Neural progenitor cell (in vitro differentiated cells): ENCODE data around the gene POU2F2. TPM values are rescaled to one million over a fixed set of nuclear protein-coding genes. Genes with fewer than 3 reads are reported as not detected.

Source experiments
- DNase-seq: peaks from one replicate; pipeline ENCODE4 v3.0.0-alpha.2; 2016; ENCODE audit warnings: low spot score
- H2AFZ ChIP-seq: fragments of 200-600 bp; sonication (generic); replicated peaks from 2 replicates; pipeline ENCODE4 v1.6.1; 2016; ENCODE audit warnings: antibody characterized with exemption
- H3F3A ChIP-seq: fragments of 200-600 bp; sonication (generic); 2 replicates; pipeline ENCODE4 v1.6.1; 2016; ENCODE audit warnings: antibody characterized with exemption, low read depth
- H3K27ac ChIP-seq: fragments of 200-600 bp; sonication (generic); 2 replicates; pipeline ENCODE4 v1.5.1; 2016; ENCODE audit warnings: mild to moderate bottlenecking
- H3K27me3 ChIP-seq: fragments of 200-600 bp; sonication (generic); 2 replicates; pipeline ENCODE4 v1.6.1; 2016; ENCODE audit warnings: mild to moderate bottlenecking, moderate library complexity
- H3K36me3 ChIP-seq: fragments of 200-600 bp; sonication (generic); 2 replicates; pipeline ENCODE4 v1.5.1; 2016
- H3K4me1 ChIP-seq: fragments of 200-600 bp; sonication (generic); 2 replicates; pipeline ENCODE4 v1.6.1; 2016; ENCODE audit warnings: mixed run types
- H3K4me2 ChIP-seq: fragments of 200-600 bp; sonication (generic); 2 replicates; pipeline ENCODE4 v1.6.1; 2016
- H3K4me3 ChIP-seq: fragments of 200-600 bp; sonication (generic); 2 replicates; pipeline ENCODE4 v1.5.1; 2016
- H3K79me2 ChIP-seq: fragments of 200-600 bp; sonication (generic); 2 replicates; pipeline ENCODE4 v1.6.1; 2016; ENCODE audit warnings: low read depth
- H3K9ac ChIP-seq: fragments of 200-600 bp; sonication (generic); 2 replicates; pipeline ENCODE4 v1.6.1; 2016
- H3K9me3 ChIP-seq: fragments of 200-600 bp; sonication (generic); 2 replicates; pipeline ENCODE4 v1.5.1; 2016; ENCODE audit warnings: low read depth
- H4K20me1 ChIP-seq: fragments of 200-600 bp; sonication (generic); 2 replicates; pipeline ENCODE4 v1.6.1; 2016; ENCODE audit warnings: low read depth
- H3K27ac Mint-ChIP-seq: 3 replicates; pipeline ENCODE4 v1.8.0; 2021; ENCODE audit warnings: mixed read lengths
- H3K27me3 Mint-ChIP-seq: 2 replicates; pipeline ENCODE4 v1.8.0; 2022; ENCODE audit warnings: low read depth, mild to moderate bottlenecking, inconsistent platforms, moderate library complexity, mixed read lengths; ENCODE audit not compliant: insufficient read depth
- H3K36me3 Mint-ChIP-seq: 3 replicates; pipeline ENCODE4 v1.8.0; 2021; ENCODE audit warnings: mixed read lengths
- H3K4me1 Mint-ChIP-seq: 3 replicates; pipeline ENCODE4 v1.8.0; 2021; ENCODE audit warnings: mixed read lengths
- H3K4me3 Mint-ChIP-seq: 3 replicates; pipeline ENCODE4 v1.8.0; 2021; ENCODE audit warnings: mild to moderate bottlenecking, moderate library complexity, mixed read lengths
- H3K9me3 Mint-ChIP-seq: 3 replicates; pipeline ENCODE4 v1.8.0; 2020; ENCODE audit warnings: mixed read lengths
- EZH2 ChIP-seq: fragments of 200-600 bp; sonication (generic); IDR thresholded peaks from 2 replicates; pipeline ENCODE4 v1.6.1; 2017; ENCODE audit warnings: antibody characterized with exemption, mild to moderate bottlenecking, moderate library complexity
- EZH2phosphoT487 ChIP-seq: fragments of 200-600 bp; sonication (generic); IDR thresholded peaks from 2 replicates; pipeline ENCODE4 v1.6.1; 2017; ENCODE audit warnings: antibody characterized with exemption
- total RNA-seq: library from RNA; depleted of rRNA; stranded (reverse); fragments of >200 nt; gene quantifications from 2 replicates; pipeline ENCODE4 v1.2.3, GENCODE V29; 2015; ENCODE audit warnings: low replicate concordance
- TF ChIP-seq, protein P1 (sequence below): fragments of 200-600 bp; sonication (generic); IDR thresholded peaks from 2 replicates; pipeline ENCODE4 v1.5.1; 2017; ENCODE audit warnings: antibody characterized with exemption, mild to moderate bottlenecking

Gene POU2F2
- total RNA-seq, 1 donor from 2014 or later = 0.69 TPM

DNA sequence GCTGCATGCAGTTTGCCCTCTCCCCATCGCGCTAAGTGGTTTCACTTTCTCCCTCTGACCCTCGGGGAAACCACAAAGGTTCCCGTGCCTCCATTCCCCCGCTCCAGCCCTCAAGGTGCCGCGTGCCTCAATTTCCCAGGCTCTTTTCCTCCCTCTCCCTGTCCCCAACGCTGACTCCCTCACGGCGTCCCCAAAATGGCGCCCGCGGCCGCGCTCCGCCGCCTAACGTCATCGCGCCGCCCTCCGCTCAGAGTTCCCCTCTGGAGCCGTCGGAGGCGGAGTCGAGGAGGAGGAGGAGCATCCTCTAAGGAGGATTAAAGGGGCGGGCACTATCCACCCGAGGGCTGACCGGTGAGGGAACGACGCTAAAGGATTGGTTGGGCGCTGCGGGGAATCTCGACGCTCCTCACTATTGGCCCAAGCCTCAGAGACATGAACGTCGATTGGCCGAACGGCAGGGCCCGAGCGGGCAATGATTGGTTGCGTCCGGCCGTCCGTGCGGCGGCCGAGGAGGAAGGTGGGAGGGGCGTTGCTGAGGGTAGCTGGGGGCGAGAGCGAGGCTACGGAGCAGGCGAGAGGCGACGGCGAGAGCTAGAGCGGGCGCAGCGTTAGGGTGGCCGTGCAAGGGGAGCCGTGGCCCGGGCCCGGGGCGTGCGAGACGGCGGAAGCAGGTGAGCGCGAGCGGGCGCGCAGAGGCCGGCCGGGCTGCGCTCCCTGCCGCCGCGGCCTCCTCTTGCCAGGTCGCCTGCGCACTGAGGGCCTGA lies 56.4 kb downstream of the POU2F2 start, which contains the start of gene ZNF574:
TSS of gene ZNF574 (plus strand) at position 551 of the 764 bp plus-strand sequence. CDS start 2,441 bp downstream, outside the sequence.
- peak; percentile 100 for DNase-seq
- peaks cover 39% of the 10 kb centered on the region for H3K4me1 Mint-ChIP-seq
- Histone ChIP-seq H3K4me3 (peak within 1 kb of the TSS; percentile 76), H3K79me2 (peaks cover 50% of the 10 kb centered on the region), H3K9me3 (no peaks in the 10 kb centered on the region), H2AFZ (peak within 1 kb of the TSS; percentile 93), H3F3A (peaks cover 9% of the 10 kb centered on the region), H3K4me1 (peaks cover 12% of the 10 kb centered on the region), H4K20me1 (peaks cover 44% of the 10 kb centered on the region), H3K27ac (peak within 1 kb of the TSS; percentile 90), H3K4me2 (peak within 1 kb of the TSS; percentile 96), H3K36me3 (no peaks in the 10 kb centered on the region), H3K9ac (peak within 1 kb of the TSS; percentile 91), H3K27me3 (no peaks in the 10 kb centered on the region)
- no peaks in the 10 kb centered on the region for H3K9me3 Mint-ChIP-seq
- H3K4me3 Mint-ChIP-seq = peak within 1 kb of the TSS; percentile 99
- peaks cover 16% of the 10 kb centered on the region for H3K36me3 Mint-ChIP-seq
- peak within 1 kb of the TSS; percentile 98 for H3K27ac Mint-ChIP-seq
- H3K27me3 Mint-ChIP-seq = peaks cover 5% of the 10 kb centered on the region
- TF ChIP-seq EZH2phosphoT487 (no peak), EZH2 (no peak)
- TF ChIP-seq, protein P1, sequence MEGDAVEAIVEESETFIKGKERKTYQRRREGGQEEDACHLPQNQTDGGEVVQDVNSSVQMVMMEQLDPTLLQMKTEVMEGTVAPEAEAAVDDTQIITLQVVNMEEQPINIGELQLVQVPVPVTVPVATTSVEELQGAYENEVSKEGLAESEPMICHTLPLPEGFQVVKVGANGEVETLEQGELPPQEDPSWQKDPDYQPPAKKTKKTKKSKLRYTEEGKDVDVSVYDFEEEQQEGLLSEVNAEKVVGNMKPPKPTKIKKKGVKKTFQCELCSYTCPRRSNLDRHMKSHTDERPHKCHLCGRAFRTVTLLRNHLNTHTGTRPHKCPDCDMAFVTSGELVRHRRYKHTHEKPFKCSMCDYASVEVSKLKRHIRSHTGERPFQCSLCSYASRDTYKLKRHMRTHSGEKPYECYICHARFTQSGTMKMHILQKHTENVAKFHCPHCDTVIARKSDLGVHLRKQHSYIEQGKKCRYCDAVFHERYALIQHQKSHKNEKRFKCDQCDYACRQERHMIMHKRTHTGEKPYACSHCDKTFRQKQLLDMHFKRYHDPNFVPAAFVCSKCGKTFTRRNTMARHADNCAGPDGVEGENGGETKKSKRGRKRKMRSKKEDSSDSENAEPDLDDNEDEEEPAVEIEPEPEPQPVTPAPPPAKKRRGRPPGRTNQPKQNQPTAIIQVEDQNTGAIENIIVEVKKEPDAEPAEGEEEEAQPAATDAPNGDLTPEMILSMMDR = no peak

DNA sequence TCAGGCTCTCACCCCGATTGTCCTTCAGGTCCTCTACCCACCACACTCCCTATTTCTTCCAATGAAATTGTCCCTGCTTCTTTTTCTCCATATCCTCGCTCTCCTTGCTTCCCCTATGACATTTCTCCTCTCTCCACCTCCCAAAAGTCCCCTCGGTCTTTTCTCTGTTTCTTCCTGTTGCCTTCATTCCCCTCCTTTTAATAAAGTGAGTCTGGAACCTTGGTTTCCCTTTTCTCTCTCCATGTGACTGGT lies 57.0 kb downstream of the POU2F2 start:
- Mint-ChIP-seq H3K4me1 (peaks cover 44% of the 10 kb centered on the region), H3K36me3 (peaks cover 16% of the 10 kb centered on the region), H3K27me3 (peaks cover 5% of the 10 kb centered on the region), H3K4me3 (peak overlapping the region; percentile 99), H3K27ac (peak overlapping the region; percentile 98), H3K9me3 (no peaks in the 10 kb centered on the region)
- TF ChIP-seq EZH2 = no peak
- no peak for TF ChIP-seq EZH2phosphoT487
- TF ChIP-seq, protein P1 = no peak
- Histone ChIP-seq H3K4me1 (peaks cover 17% of the 10 kb centered on the region), H3K4me2 (peak overlapping the region; percentile 87), H3K27ac (peak overlapping the region; percentile 90), H3F3A (peaks cover 10% of the 10 kb centered on the region), H3K36me3 (no peaks in the 10 kb centered on the region), H3K79me2 (peaks cover 51% of the 10 kb centered on the region), H3K27me3 (no peaks in the 10 kb centered on the region), H3K9ac (peak overlapping the region; percentile 91), H2AFZ (peak overlapping the region; percentile 93), H3K9me3 (no peaks in the 10 kb centered on the region), H4K20me1 (peaks cover 38% of the 10 kb centered on the region), H3K4me3 (peak overlapping the region; percentile 60)
- DNase-seq = no peak

DNA sequence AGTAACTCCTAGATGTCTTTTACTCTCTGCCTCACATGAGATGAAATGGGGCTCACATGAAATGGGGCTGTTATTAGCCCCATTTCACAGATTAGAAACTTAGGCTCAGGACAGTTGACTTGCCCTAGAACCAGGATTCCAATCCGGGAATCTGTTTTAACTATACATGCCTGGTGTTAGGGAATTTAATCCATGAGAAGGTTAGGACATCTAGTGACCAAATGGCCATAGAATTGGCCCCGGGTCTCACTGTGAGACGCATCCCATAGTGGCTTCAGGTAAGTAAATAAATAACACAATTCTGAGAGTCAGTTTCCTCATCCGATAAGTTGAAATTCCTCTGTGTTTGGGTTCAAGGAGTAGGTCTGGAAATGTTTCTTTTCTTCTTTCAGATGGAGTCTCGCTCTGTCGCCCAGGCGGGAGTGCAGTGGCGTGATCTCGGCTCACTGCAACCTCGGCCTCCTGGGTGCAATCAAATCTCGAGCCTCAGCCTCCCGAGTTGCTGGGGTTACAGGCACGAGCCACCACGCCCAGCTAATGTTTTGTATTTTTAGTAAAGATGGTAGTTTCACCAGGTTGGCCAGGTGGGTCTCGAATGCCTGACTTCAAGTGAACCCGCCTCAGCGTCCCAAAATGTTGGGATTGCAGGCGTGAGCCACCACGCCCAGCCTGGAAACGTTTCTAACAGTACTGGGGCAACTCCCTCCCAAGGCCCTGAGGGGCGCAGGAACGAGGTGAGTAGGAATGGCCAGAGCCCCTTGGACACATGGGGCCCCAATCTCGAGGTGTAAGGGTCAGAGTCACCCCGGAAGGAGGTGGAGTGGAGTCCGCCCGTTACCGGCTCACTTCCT lies 57.5 kb downstream of the POU2F2 start:
- Mint-ChIP-seq H3K27ac (peak overlapping the region; percentile 98), H3K36me3 (peaks cover 16% of the 10 kb centered on the region), H3K9me3 (no peaks in the 10 kb centered on the region), H3K4me1 (peaks cover 45% of the 10 kb centered on the region), H3K27me3 (peaks cover 5% of the 10 kb centered on the region), H3K4me3 (peak overlapping the region; percentile 99)
- Histone ChIP-seq H3K27me3 (no peaks in the 10 kb centered on the region), H3K9ac (peak overlapping the region; percentile 91), H2AFZ (peak overlapping the region; percentile 93), H3K4me3 (peak overlapping the region; percentile 60), H4K20me1 (peaks cover 33% of the 10 kb centered on the region), H3K4me2 (peak overlapping the region; percentile 87), H3K4me1 (peaks cover 21% of the 10 kb centered on the region), H3K27ac (peak overlapping the region; percentile 90), H3K79me2 (peaks cover 53% of the 10 kb centered on the region), H3K9me3 (no peaks in the 10 kb centered on the region), H3K36me3 (no peaks in the 10 kb centered on the region), H3F3A (peaks cover 10% of the 10 kb centered on the region)
- TF ChIP-seq EZH2phosphoT487 (no peak), EZH2 (no peak)
- TF ChIP-seq, protein P1 = no peak
- no peak for DNase-seq
